Measurements from ENCODE around the gene CD3E. TPM values are rescaled to one million over a fixed set of nuclear protein-coding genes. Genes with fewer than 3 reads are reported as not detected.
A peak's percentile ranks its signal among the peaks of the same experiment; 100 is the strongest.

Gene CD3E
- total and polyA plus RNA-seq, 9 of the 15 experiments (the other 6 are each of a cell fraction or from before 2014, with no cell fraction given) = 0.07 to 0.62 (median 0.19) TPM; not detected in 5

DNA sequence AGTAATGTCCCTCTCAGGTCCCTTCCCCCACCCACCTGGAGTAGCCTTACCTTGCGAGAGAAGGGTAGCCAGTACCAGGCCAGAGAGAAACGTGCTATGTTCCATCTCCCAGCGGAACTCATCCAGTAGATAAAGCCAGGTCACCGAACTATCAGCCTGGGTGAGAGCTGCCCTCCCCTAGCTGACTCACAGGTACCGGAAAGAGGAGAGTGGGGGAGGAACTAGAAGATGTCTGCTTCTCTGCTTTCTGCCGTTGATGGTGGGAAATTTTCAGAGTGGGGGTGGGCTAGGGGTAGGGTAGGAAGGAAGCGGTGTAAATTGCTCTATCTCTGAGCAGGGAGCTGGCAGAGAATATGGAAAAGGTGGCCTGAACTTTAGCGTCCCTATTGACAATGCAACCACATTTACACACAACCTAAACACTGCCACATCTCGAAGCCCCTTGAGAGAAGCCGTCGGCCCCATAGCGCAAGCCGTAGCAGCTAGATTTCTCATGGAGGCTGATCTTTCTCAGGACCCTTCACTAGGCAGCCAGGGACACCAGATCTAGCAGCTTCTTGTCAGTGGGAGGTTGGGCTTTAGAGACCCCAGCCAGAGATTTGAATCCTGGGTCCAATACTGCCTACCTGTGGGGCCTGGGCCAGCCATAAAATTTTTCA lies 38.1 kb downstream of the CD3E start, which contains the start of gene CD3D (continued):
- TF ChIP-seq, protein P1, sequence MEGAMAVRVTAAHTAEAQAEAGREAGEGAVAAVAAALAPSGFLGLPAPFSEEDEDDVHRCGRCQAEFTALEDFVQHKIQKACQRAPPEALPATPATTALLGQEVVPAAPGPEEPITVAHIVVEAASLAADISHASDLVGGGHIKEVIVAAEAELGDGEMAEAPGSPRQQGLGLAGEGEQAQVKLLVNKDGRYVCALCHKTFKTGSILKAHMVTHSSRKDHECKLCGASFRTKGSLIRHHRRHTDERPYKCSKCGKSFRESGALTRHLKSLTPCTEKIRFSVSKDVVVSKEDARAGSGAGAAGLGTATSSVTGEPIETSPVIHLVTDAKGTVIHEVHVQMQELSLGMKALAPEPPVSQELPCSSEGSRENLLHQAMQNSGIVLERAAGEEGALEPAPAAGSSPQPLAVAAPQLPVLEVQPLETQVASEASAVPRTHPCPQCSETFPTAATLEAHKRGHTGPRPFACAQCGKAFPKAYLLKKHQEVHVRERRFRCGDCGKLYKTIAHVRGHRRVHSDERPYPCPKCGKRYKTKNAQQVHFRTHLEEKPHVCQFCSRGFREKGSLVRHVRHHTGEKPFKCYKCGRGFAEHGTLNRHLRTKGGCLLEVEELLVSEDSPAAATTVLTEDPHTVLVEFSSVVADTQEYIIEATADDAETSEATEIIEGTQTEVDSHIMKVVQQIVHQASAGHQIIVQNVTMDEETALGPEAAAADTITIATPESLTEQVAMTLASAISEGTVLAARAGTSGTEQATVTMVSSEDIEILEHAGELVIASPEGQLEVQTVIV (CRISPR knock-in tag; IDR thresholded peaks at IDR 0.05; ENCODE audit: borderline replicate concordance) = no peak
- TF ChIP-seq, protein P2, sequence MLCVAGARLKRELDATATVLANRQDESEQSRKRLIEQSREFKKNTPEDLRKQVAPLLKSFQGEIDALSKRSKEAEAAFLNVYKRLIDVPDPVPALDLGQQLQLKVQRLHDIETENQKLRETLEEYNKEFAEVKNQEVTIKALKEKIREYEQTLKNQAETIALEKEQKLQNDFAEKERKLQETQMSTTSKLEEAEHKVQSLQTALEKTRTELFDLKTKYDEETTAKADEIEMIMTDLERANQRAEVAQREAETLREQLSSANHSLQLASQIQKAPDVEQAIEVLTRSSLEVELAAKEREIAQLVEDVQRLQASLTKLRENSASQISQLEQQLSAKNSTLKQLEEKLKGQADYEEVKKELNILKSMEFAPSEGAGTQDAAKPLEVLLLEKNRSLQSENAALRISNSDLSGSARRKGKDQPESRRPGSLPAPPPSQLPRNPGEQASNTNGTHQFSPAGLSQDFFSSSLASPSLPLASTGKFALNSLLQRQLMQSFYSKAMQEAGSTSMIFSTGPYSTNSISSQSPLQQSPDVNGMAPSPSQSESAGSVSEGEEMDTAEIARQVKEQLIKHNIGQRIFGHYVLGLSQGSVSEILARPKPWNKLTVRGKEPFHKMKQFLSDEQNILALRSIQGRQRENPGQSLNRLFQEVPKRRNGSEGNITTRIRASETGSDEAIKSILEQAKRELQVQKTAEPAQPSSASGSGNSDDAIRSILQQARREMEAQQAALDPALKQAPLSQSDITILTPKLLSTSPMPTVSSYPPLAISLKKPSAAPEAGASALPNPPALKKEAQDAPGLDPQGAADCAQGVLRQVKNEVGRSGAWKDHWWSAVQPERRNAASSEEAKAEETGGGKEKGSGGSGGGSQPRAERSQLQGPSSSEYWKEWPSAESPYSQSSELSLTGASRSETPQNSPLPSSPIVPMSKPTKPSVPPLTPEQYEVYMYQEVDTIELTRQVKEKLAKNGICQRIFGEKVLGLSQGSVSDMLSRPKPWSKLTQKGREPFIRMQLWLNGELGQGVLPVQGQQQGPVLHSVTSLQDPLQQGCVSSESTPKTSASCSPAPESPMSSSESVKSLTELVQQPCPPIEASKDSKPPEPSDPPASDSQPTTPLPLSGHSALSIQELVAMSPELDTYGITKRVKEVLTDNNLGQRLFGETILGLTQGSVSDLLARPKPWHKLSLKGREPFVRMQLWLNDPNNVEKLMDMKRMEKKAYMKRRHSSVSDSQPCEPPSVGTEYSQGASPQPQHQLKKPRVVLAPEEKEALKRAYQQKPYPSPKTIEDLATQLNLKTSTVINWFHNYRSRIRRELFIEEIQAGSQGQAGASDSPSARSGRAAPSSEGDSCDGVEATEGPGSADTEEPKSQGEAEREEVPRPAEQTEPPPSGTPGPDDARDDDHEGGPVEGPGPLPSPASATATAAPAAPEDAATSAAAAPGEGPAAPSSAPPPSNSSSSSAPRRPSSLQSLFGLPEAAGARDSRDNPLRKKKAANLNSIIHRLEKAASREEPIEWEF (CRISPR knock-in tag; IDR thresholded peaks at IDR 0.05) = no peak
- TF ChIP-seq, protein P3, sequence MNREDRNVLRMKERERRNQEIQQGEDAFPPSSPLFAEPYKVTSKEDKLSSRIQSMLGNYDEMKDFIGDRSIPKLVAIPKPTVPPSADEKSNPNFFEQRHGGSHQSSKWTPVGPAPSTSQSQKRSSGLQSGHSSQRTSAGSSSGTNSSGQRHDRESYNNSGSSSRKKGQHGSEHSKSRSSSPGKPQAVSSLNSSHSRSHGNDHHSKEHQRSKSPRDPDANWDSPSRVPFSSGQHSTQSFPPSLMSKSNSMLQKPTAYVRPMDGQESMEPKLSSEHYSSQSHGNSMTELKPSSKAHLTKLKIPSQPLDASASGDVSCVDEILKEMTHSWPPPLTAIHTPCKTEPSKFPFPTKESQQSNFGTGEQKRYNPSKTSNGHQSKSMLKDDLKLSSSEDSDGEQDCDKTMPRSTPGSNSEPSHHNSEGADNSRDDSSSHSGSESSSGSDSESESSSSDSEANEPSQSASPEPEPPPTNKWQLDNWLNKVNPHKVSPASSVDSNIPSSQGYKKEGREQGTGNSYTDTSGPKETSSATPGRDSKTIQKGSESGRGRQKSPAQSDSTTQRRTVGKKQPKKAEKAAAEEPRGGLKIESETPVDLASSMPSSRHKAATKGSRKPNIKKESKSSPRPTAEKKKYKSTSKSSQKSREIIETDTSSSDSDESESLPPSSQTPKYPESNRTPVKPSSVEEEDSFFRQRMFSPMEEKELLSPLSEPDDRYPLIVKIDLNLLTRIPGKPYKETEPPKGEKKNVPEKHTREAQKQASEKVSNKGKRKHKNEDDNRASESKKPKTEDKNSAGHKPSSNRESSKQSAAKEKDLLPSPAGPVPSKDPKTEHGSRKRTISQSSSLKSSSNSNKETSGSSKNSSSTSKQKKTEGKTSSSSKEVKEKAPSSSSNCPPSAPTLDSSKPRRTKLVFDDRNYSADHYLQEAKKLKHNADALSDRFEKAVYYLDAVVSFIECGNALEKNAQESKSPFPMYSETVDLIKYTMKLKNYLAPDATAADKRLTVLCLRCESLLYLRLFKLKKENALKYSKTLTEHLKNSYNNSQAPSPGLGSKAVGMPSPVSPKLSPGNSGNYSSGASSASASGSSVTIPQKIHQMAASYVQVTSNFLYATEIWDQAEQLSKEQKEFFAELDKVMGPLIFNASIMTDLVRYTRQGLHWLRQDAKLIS (CRISPR knock-in tag; IDR thresholded peaks at IDR 0.05) = no peak
- no peak for TF ChIP-seq ZNF717 (CRISPR knock-in tag; IDR thresholded peaks at IDR 0.05)
- no peak for TF ChIP-seq RFX7 (CRISPR knock-in tag; IDR thresholded peaks at IDR 0.05)
- peak; percentile 41; the same call in 1 of the 2 replicates for TF ChIP-seq SOX6 (IDR thresholded peaks at IDR 0.05)
- TF ChIP-seq, protein P4, sequence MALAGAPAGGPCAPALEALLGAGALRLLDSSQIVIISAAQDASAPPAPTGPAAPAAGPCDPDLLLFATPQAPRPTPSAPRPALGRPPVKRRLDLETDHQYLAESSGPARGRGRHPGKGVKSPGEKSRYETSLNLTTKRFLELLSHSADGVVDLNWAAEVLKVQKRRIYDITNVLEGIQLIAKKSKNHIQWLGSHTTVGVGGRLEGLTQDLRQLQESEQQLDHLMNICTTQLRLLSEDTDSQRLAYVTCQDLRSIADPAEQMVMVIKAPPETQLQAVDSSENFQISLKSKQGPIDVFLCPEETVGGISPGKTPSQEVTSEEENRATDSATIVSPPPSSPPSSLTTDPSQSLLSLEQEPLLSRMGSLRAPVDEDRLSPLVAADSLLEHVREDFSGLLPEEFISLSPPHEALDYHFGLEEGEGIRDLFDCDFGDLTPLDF (CRISPR knock-in tag; IDR thresholded peaks at IDR 0.05) = no peak
- TF ChIP-seq ZNF143 (CRISPR knock-in tag; IDR thresholded peaks at IDR 0.05) = no peak
- TF ChIP-seq HNRNPLL (IDR thresholded peaks at IDR 0.05; ENCODE audit: low read depth, low read length, poor library complexity, severe bottlenecking) = no peak
- TF ChIP-seq, protein P5, sequence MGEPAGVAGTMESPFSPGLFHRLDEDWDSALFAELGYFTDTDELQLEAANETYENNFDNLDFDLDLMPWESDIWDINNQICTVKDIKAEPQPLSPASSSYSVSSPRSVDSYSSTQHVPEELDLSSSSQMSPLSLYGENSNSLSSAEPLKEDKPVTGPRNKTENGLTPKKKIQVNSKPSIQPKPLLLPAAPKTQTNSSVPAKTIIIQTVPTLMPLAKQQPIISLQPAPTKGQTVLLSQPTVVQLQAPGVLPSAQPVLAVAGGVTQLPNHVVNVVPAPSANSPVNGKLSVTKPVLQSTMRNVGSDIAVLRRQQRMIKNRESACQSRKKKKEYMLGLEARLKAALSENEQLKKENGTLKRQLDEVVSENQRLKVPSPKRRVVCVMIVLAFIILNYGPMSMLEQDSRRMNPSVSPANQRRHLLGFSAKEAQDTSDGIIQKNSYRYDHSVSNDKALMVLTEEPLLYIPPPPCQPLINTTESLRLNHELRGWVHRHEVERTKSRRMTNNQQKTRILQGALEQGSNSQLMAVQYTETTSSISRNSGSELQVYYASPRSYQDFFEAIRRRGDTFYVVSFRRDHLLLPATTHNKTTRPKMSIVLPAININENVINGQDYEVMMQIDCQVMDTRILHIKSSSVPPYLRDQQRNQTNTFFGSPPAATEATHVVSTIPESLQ (CRISPR knock-in tag; IDR thresholded peaks at IDR 0.05) = no peak
- TF ChIP-seq SETDB1 (IDR thresholded peaks at IDR 0.05; ENCODE audit: low read length) = no peak
- TF ChIP-seq TAF1 (IDR thresholded peaks at IDR 0.05; ENCODE audit: control insufficient read depth, extremely low read depth, insufficient read depth, low read length, severe bottlenecking) = no peak

All from K562 (cell line).